Neural cell (in vitro differentiated cells): Measurements from ENCODE around the gene TUBD1. TPM values are rescaled to one million over a fixed set of nuclear protein-coding genes. Genes with fewer than 3 reads are reported as not detected.
"Not testable (repeated sequence)": the region's sequence is repeated elsewhere in the genome, so short reads cannot be mapped to it uniquely, and the experiment has no call there.

Source experiments
- H2AFZ ChIP-seq: fragments of 200-600, 300-800 bp; sonication (generic), shearing (Covaris generic); 2 replicates; pipeline ENCODE4 v1.6.0; 2014; ENCODE audit warnings: low read depth, mild to moderate bottlenecking, antibody characterized with exemption, low read length, moderate library complexity
- H3F3A ChIP-seq: fragments of 200-600 bp; shearing (Covaris generic); 2 replicates; pipeline ENCODE4 v1.6.1; 2016; ENCODE audit warnings: mild to moderate bottlenecking, moderate library complexity, mixed read lengths, antibody characterized with exemption, low read length; ENCODE audit not compliant: insufficient read depth, poor library complexity, severe bottlenecking
- H3K27ac ChIP-seq: fragments of 200-600, 300-800 bp; sonication (generic), shearing (Covaris generic); 2 replicates; pipeline ENCODE4 v1.5.1; 2014; ENCODE audit warnings: mild to moderate bottlenecking, low read length, moderate library complexity
- H3K27me3 ChIP-seq: fragments of 300-800, 200-600 bp; sonication (generic), shearing (Covaris generic); 2 replicates; pipeline ENCODE4 v1.6.0; 2014; ENCODE audit warnings: mild to moderate bottlenecking, low read depth, low read length, moderate library complexity; ENCODE audit not compliant: insufficient read depth
- H3K36me3 ChIP-seq: fragments of 300-800, 200-600 bp; sonication (generic), shearing (Covaris generic); 2 replicates; pipeline ENCODE4 v1.5.1; 2014; ENCODE audit warnings: mild to moderate bottlenecking, antibody characterized with exemption, low read length, moderate library complexity; ENCODE audit not compliant: insufficient read depth
- H3K4me2 ChIP-seq: fragments of 300-800, 200-600 bp; sonication (generic), shearing (Covaris generic); 2 replicates; pipeline ENCODE4 v1.6.0; 2014; ENCODE audit warnings: mild to moderate bottlenecking, low read length
- H3K4me3 ChIP-seq: fragments of 300-800, 200-600 bp; sonication (generic), shearing (Covaris generic); 2 replicates; pipeline ENCODE4 v1.5.1; 2014; ENCODE audit warnings: mild to moderate bottlenecking, low read length, moderate library complexity
- H3K79me2 ChIP-seq: fragments of 200-600 bp; shearing (Covaris generic); replicated peaks from 2 replicates; pipeline ENCODE4 v1.6.0; 2014; ENCODE audit warnings: mild to moderate bottlenecking, low read length, moderate library complexity; ENCODE audit not compliant: insufficient read depth
- H3K9ac ChIP-seq: fragments of 300-800, 200-600 bp; sonication (generic), shearing (Covaris generic); 2 replicates; pipeline ENCODE4 v1.6.1; 2016; ENCODE audit warnings: mild to moderate bottlenecking, low read length, mixed read lengths
- H3K9me2 ChIP-seq: fragments of 200-600 bp; shearing (Covaris generic); 2 replicates; pipeline ENCODE4 v1.6.1; 2016; ENCODE audit warnings: mild to moderate bottlenecking, low read length, mixed read lengths; ENCODE audit not compliant: insufficient read depth
- H3K9me3 ChIP-seq: fragments of 200-600, 300-800 bp; sonication (generic), shearing (Covaris generic); 2 replicates; pipeline ENCODE4 v1.6.1; 2016; ENCODE audit warnings: mild to moderate bottlenecking, mixed run types, low read length, moderate library complexity, mixed read lengths
- H4K20me1 ChIP-seq: fragments of 200-600 bp; shearing (Covaris generic); 2 replicates; pipeline ENCODE4 v1.6.1; 2016; ENCODE audit warnings: mild to moderate bottlenecking, mixed run types; ENCODE audit not compliant: insufficient read depth
- EP300 ChIP-seq: fragments of 450-650 bp; conservative IDR thresholded peaks from 2 replicates; pipeline ENCODE4 v1.6.1; 2014; ENCODE audit warnings: antibody characterized with exemption, mild to moderate bottlenecking, moderate library complexity; ENCODE audit not compliant: poor library complexity, severe bottlenecking
- EZH2 ChIP-seq: fragments of 200-600, 300-800 bp; shearing (Covaris generic), sonication (generic); IDR thresholded peaks from 2 replicates; pipeline ENCODE4 v1.6.1; 2014; ENCODE audit warnings: antibody characterized with exemption, low read length, borderline replicate concordance, mild to moderate bottlenecking; ENCODE audit not compliant: insufficient read depth, poor library complexity, severe bottlenecking
- MXI1 ChIP-seq: fragments of 450-650 bp; conservative IDR thresholded peaks from 2 replicates; pipeline ENCODE4 v1.6.1; 2014; ENCODE audit warnings: antibody characterized with exemption, mild to moderate bottlenecking; ENCODE audit not compliant: poor library complexity, severe bottlenecking
- POLR2AphosphoS5 ChIP-seq: IDR thresholded peaks from 2 replicates; pipeline ENCODE4 v1.6.1; 2012
- RAD21 ChIP-seq: fragments of 450-650 bp; conservative IDR thresholded peaks from 2 replicates; pipeline ENCODE4 v1.6.1; 2014; ENCODE audit warnings: antibody characterized with exemption, mild to moderate bottlenecking, moderate library complexity
- REST ChIP-seq: IDR thresholded peaks from 2 replicates; pipeline ENCODE4 v1.6.1; 2012; ENCODE audit warnings: borderline replicate concordance
- SMC3 ChIP-seq: fragments of 450-650 bp; conservative IDR thresholded peaks from 2 replicates; pipeline ENCODE4 v1.6.1; 2014; ENCODE audit warnings: antibody characterized with exemption, mild to moderate bottlenecking, moderate library complexity; ENCODE audit not compliant: poor library complexity
- TAF1 ChIP-seq: IDR thresholded peaks from 2 replicates; pipeline ENCODE4 v1.6.1; 2012; ENCODE audit warnings: low read depth
- polyA minus RNA-seq: library from RNA; depleted of rRNA, polyadenylated mRNA; stranded (reverse); fragments of >200 nt; gene quantifications from 2 replicates; pipeline ENCODE4 v1.2.3, GENCODE V29; 2014
- polyA plus RNA-seq: library from polyadenylated mRNA; depleted of rRNA; stranded (reverse); fragments of >200 nt; gene quantifications from 2 replicates; pipeline ENCODE4 v1.2.3, GENCODE V29; 2014
- TF ChIP-seq, protein P1 (sequence below): fragments of 450-650 bp; IDR thresholded peaks from 2 replicates; pipeline ENCODE4 v1.5.1; 2014; ENCODE audit warnings: antibody characterized with exemption, mild to moderate bottlenecking, moderate library complexity; ENCODE audit not compliant: poor library complexity, severe bottlenecking

The TUBD1 gene
- polyA plus RNA-seq, result 11.6 and 12.3 TPM in 2 replicates
- polyA minus RNA-seq, result 7.8 and 12.5 TPM in 2 replicates

GRCh38 chr17:59892924-59893675, at the start of gene TUBD1, which contains the start of gene RPS6KB1:
Gene TUBD1 (minus strand): TSS chr17:59892943. CDS start chr17:59891002, 1,941 bp downstream.
Gene RPS6KB1 (plus strand): TSS chr17:59893121. CDS start chr17:59893185, 64 bp downstream.
- Histone ChIP-seq H3K79me2 (peaks cover 46% of the 10 kb centered on the region), H3F3A (no peaks in the 10 kb centered on the region), H2AFZ (peak within 1 kb of the TSS; percentile 87), H3K27me3 (no peaks in the 10 kb centered on the region), H3K9me3 (no peaks in the 10 kb centered on the region), H3K36me3 (no peaks in the 10 kb centered on the region), H4K20me1 (no peaks in the 10 kb centered on the region), H3K9ac (peak within 1 kb of the TSS; percentile 84), H3K27ac (peak within 1 kb of the TSS; percentile 78), H3K4me2 (peak within 1 kb of the TSS; percentile 91), H3K9me2 (no peaks in the 10 kb centered on the region), H3K4me3 (peak within 1 kb of the TSS; percentile 96)
- TF ChIP-seq REST (peak; percentile 43), EP300 (peak; percentile 14), MXI1 (peak; percentile 91), TAF1 (peak; percentile 78), EZH2 (no peak), SMC3 (no peak), POLR2AphosphoS5 (peak; percentile 96), RAD21 (no peak)
- TF ChIP-seq, protein P1, sequence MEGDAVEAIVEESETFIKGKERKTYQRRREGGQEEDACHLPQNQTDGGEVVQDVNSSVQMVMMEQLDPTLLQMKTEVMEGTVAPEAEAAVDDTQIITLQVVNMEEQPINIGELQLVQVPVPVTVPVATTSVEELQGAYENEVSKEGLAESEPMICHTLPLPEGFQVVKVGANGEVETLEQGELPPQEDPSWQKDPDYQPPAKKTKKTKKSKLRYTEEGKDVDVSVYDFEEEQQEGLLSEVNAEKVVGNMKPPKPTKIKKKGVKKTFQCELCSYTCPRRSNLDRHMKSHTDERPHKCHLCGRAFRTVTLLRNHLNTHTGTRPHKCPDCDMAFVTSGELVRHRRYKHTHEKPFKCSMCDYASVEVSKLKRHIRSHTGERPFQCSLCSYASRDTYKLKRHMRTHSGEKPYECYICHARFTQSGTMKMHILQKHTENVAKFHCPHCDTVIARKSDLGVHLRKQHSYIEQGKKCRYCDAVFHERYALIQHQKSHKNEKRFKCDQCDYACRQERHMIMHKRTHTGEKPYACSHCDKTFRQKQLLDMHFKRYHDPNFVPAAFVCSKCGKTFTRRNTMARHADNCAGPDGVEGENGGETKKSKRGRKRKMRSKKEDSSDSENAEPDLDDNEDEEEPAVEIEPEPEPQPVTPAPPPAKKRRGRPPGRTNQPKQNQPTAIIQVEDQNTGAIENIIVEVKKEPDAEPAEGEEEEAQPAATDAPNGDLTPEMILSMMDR, result no peak

- no peaks in the 10 kb centered on the region for H3K79me2 ChIP-seq
- H3K9ac ChIP-seq, result no peak overlapping the region
- TF ChIP-seq RAD21 (no peak), EZH2 (no peak), REST (no peak), SMC3 (no peak), EP300 (no peak)
- TF ChIP-seq, protein P1, result no peak
- H3K4me2 ChIP-seq, result no peak overlapping the region
- no peaks in the 10 kb centered on the region for H3K9me2 ChIP-seq
- H3K4me3 ChIP-seq, result no peak overlapping the region
- H3K27me3 ChIP-seq, result no peaks in the 10 kb centered on the region
- no peak overlapping the region for H2AFZ ChIP-seq
- no peak overlapping the region for H3K27ac ChIP-seq
- no peaks in the 10 kb centered on the region for H3F3A ChIP-seq
- H4K20me1 ChIP-seq, result no peaks in the 10 kb centered on the region
- H3K36me3 ChIP-seq, result no peaks in the 10 kb centered on the region
- no peaks in the 10 kb centered on the region for H3K9me3 ChIP-seq
Measured at GRCh38 chr17:59941131-59941530, 48.4 kb upstream of the TUBD1 start.

DNA sequence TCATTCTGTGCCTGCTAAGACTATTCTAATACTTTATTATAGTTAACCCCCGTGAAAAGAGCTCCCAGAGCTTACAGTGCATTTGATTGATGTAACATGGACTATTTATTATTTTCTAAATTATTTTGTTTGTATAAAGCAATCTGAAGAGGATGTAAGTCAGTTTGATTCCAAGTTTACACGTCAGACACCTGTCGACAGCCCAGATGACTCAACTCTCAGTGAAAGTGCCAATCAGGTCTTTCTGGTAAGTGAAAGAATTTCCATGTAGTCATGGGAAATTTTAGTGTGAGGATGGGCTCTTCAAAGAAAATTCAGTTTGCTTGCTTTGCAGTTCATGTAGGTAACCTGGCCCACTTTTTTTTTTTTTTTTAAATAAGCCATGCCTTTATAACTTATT, 48.0 kb upstream of the TUBD1 start:
- not testable (repeated sequence) for H3K9ac ChIP-seq, H3K4me3 ChIP-seq, H3K27ac ChIP-seq, H3K9me2 ChIP-seq, H3K79me2 ChIP-seq, H4K20me1 ChIP-seq, H3K4me2 ChIP-seq, H2AFZ ChIP-seq, H3K27me3 ChIP-seq, H3K9me3 ChIP-seq, H3K36me3 ChIP-seq, H3F3A ChIP-seq
